A673 (cell line): ENCODE measurements around the gene RNF38. TPM values are rescaled to one million over a fixed set of nuclear protein-coding genes. Genes with fewer than 3 reads are reported as not detected.

ENCODE experiments used
- BruUV-seq: library from RNA; stranded (reverse); fragments of 400-500 nt; replicated peaks from 2 replicates; lab custom pipeline; 2021; lab: Mats Ljungman, UMichigan
- CTCF ChIA-PET: fragments of 300-600 bp; sonication (Branson Sonifier 250); formaldehyde crosslinking; loops from one replicate; lab custom pipeline; 2022; ENCODE audit warnings: antibody characterized with exemption; lab: Charles Lee
- POLR2A ChIA-PET: fragments of 300-600 bp; sonication (Branson Sonifier 250); formaldehyde crosslinking; loops from one replicate; lab custom pipeline; 2022; ENCODE audit warnings: antibody characterized with exemption; ENCODE audit not compliant: low non-redundant PET; lab: Charles Lee
- DNase-seq: peaks from one replicate; pipeline ENCODE4 v3.0.0-alpha.2; 2015; ENCODE audit warnings: low spot score
- H3K27ac ChIP-seq: fragments of 200-600 bp; sonication (generic); 2 replicates; pipeline ENCODE4 v1.5.1; 2016; ENCODE audit warnings: mixed run types, low read depth, mild to moderate bottlenecking, mixed read lengths, antibody characterized with exemption, low read length; ENCODE audit not compliant: poor library complexity, severe bottlenecking
- H3K27me3 ChIP-seq: fragments of 200-600 bp; sonication (generic); replicated peaks from 2 replicates; pipeline ENCODE4 v1.6.1; 2017; ENCODE audit warnings: mixed run types, low read depth, mild to moderate bottlenecking, mixed read lengths, antibody characterized with exemption, low read length; ENCODE audit not compliant: insufficient read depth, poor library complexity
- H3K36me3 ChIP-seq: fragments of 200-600 bp; sonication (generic); 2 replicates; pipeline ENCODE4 v1.6.1; 2016; ENCODE audit warnings: mixed run types, mild to moderate bottlenecking, mixed read lengths, antibody characterized with exemption, low read length; ENCODE audit not compliant: insufficient read depth, poor library complexity, severe bottlenecking
- H3K4me1 ChIP-seq: fragments of 200-600 bp; sonication (generic); 2 replicates; pipeline ENCODE4 v1.6.1; 2017; ENCODE audit warnings: mixed run types, mild to moderate bottlenecking, mixed read lengths, antibody characterized with exemption, low read length; ENCODE audit not compliant: insufficient read depth, poor library complexity, severe bottlenecking
- H3K4me3 ChIP-seq: fragments of 200-600 bp; sonication (generic); 2 replicates; pipeline ENCODE4 v1.5.1; 2016; ENCODE audit warnings: low read depth, mixed run types, mild to moderate bottlenecking, mixed read lengths, low read length; ENCODE audit not compliant: poor library complexity, severe bottlenecking
- H3K9me3 ChIP-seq: fragments of 200-600 bp; sonication (generic); 2 replicates; pipeline ENCODE4 v1.6.1; 2016; ENCODE audit warnings: mixed run types, low read depth, mild to moderate bottlenecking, mixed read lengths, antibody characterized with exemption, low read length; ENCODE audit not compliant: poor library complexity, severe bottlenecking
- EZH2 ChIP-seq: fragments of 200-600 bp; sonication (generic); IDR thresholded peaks from 2 replicates; pipeline ENCODE4 v1.6.1; 2017; ENCODE audit warnings: borderline replicate concordance, low read depth, mild to moderate bottlenecking, mixed read lengths, antibody characterized with exemption, low read length; ENCODE audit not compliant: poor library complexity, severe bottlenecking
- intact Hi-C: fragments of 100-400 bp; cut with micrococcal nuclease; formaldehyde crosslinking; loops from one replicate; pipeline ENCODE4 v1.10.0; 2022; ENCODE audit not compliant: unreplicated experiment
- total RNA-seq: library from RNA; stranded (reverse); gene quantifications from 2 replicates; pipeline ENCODE4 v1.2.3, GENCODE V29; 2021
- TF ChIP-seq, protein P1 (sequence below): fragments of 300-800, 200-600 bp; sonication (generic); conservative IDR thresholded peaks from 2 replicates; pipeline ENCODE4 v1.5.1; 2017; ENCODE audit warnings: low read depth, mild to moderate bottlenecking, antibody characterized with exemption, low read length, moderate library complexity, mixed read lengths

RNF38 gene
- total RNA-seq, 1 experiment from 2014 or later: 26.6 TPM

DNA sequence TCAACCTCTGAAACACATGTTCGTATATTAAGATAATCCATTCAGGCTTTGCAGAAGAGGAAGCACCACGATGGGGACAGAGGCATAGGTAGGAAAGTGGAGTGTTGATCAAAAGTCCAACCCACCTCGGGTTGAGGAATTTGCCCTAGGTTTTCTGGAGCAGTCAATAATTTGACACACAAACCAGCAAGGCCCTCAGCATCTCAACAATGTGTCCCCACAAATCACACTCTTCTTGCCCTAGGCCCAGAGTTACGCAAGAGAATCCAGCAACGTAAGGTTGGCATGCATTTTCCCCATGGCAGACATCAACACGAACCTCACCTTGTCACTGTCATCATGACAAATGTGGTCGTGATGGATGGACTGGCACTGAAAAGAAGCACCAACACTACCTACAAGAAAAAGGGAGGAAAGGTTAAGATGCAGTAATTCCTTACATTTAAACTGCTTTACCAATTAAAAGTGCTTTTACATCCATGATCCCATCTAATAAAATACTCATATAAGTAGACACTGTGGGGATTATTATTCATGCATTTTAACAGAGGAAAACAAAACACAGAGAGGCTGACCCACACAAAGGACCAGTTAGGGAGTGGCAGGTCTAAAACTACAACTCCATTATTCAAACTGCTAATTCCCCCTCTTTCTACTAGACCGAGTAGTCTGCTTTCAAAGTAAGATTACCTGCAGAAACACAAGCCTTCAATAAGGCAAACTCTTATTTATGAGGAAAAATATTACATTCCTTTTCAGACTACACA, 24.4 kb upstream of the RNF38 start:
- no peaks in the 10 kb centered on the region for H3K9me3 ChIP-seq
- H3K4me3 ChIP-seq: no peak overlapping the region
- no peak overlapping the region for H3K27ac ChIP-seq
- intact Hi-C loops: no loop called here
- TF ChIP-seq, protein P1, sequence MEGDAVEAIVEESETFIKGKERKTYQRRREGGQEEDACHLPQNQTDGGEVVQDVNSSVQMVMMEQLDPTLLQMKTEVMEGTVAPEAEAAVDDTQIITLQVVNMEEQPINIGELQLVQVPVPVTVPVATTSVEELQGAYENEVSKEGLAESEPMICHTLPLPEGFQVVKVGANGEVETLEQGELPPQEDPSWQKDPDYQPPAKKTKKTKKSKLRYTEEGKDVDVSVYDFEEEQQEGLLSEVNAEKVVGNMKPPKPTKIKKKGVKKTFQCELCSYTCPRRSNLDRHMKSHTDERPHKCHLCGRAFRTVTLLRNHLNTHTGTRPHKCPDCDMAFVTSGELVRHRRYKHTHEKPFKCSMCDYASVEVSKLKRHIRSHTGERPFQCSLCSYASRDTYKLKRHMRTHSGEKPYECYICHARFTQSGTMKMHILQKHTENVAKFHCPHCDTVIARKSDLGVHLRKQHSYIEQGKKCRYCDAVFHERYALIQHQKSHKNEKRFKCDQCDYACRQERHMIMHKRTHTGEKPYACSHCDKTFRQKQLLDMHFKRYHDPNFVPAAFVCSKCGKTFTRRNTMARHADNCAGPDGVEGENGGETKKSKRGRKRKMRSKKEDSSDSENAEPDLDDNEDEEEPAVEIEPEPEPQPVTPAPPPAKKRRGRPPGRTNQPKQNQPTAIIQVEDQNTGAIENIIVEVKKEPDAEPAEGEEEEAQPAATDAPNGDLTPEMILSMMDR: no peak
- no peak for TF ChIP-seq EZH2
- no peak for DNase-seq
- no peaks in the 10 kb centered on the region for H3K36me3 ChIP-seq
- H3K27me3 ChIP-seq: no peaks in the 10 kb centered on the region
- H3K4me1 ChIP-seq: peaks cover 4% of the 10 kb centered on the region
- ChIA-PET CTCF (no interaction called here), POLR2A (no interaction called here)
- BruUV-seq: no TSS peak

DNA sequence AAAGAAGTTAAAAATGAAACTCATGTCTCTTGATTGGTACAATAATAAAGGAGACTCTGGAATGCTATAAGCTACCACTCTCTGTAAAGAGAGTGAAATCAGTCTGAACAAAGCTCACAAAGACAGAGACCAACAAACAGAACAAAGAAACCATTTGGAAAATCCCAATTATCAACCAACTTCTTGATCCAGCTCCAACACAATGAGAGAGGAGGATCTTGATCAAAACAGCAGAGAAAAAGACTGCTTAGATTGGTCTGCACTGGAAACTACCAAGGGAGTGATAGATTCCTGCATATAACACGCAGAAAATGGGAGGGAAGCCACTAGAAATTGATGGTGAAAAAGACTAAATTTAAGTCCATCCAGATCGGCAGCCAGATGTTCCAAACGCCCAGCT, 23.1 kb upstream of the RNF38 start:
- Histone ChIP-seq H3K27me3 (no peaks in the 10 kb centered on the region), H3K4me1 (peaks cover 4% of the 10 kb centered on the region), H3K36me3 (no peaks in the 10 kb centered on the region), H3K9me3 (no peaks in the 10 kb centered on the region), H3K27ac (no peak overlapping the region), H3K4me3 (no peak overlapping the region)
- ChIA-PET CTCF (no interaction called here), POLR2A (no interaction called here)
- TF ChIP-seq, protein P1: no peak
- no peak for TF ChIP-seq EZH2
- DNase-seq: no peak
- intact Hi-C loops: no loop called here
- no TSS peak for BruUV-seq

DNA sequence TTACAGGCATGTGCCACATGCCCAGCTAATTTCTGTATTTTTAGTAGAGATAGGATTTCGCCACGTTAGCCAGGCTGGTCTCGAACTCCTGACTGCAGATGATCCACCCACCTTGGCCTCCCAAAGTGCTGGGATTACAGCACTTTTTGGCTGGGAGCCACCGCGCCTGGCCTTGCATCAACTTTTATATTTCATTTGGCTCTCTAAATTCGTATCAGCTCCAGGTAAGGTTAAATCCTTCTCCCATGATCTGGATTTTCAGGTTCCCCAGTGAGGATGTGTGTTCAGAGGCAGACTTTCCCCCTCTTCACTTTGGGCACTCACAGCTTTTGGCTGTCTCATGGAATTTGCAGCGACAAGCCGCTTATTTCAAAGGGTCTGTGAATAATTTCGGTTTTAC, 16.8 kb upstream of the RNF38 start:
- Histone ChIP-seq H3K36me3 (no peaks in the 10 kb centered on the region), H3K27me3 (no peaks in the 10 kb centered on the region), H3K27ac (no peak overlapping the region), H3K4me3 (no peak overlapping the region), H3K4me1 (peaks cover 10% of the 10 kb centered on the region), H3K9me3 (no peaks in the 10 kb centered on the region)
- TF ChIP-seq EZH2: no peak
- TF ChIP-seq, protein P1: no peak
- no TSS peak for BruUV-seq
- intact Hi-C loops: no loop called here
- DNase-seq: no peak
- ChIA-PET POLR2A (no interaction called here), CTCF (no interaction called here)
